ENCODE measurements around the gene PCDHB3. TPM values are rescaled to one million over a fixed set of nuclear protein-coding genes. Genes with fewer than 3 reads are reported as not detected.

Gene PCDHB3
- total and polyA plus RNA-seq, 2 donors (not counting 3 experiments of a cell fraction or from before 2014, with no cell fraction given) = 0.22 TPM; not detected in 1

DNA sequence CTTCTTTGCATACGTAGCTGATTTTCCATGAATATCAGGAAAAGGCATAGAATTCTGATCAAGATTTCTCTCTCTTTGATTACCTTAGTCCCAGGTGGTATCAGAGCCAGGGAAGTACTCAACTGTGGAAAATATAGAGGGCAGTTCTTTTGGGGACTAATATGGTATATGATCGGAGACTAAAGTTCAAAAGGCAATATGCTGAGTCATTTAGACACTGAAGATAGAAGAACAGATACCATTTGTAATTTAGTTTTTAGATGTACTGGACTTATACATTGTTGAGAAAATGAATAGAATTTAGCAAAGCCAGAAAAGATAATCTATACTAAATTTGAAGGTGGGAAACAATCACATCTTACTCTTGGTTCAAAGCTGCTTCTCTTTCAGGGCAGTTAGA lies 5.1 kb downstream of the PCDHB3 start:
- Histone ChIP-seq H3K9me1 (replicated peaks; ENCODE audit: control insufficient read depth, extremely low read depth, insufficient read depth, low read length) (no peaks in the 10 kb centered on the region), H3K4me2 (ENCODE audit: insufficient read depth, low read length) (no peak overlapping the region), H2AFZ (ENCODE audit: low read depth, low read length) (no peak overlapping the region), H3K27me3 (ENCODE audit: control insufficient read depth in 2 of 2, insufficient read depth in 2 of 2, low read length in 2 of 2) (no peaks in the 10 kb centered on the region), H4K20me1 (replicated peaks; ENCODE audit: control insufficient read depth, extremely low read depth, insufficient read depth, low read length) (no peaks in the 10 kb centered on the region), H3K79me2 (ENCODE audit: control insufficient read depth, insufficient read depth, low read length) (no peaks in the 10 kb centered on the region), H3K9me3 (replicated peaks; ENCODE audit: control insufficient read depth, insufficient read depth, low read length) (no peaks in the 10 kb centered on the region), H3K36me3 (ENCODE audit: control insufficient read depth in 2 of 2, extremely low read depth in 1 of 2, insufficient read depth in 2 of 2, low read length in 2 of 2) (no peaks in the 10 kb centered on the region), H3K9ac (replicated peaks; ENCODE audit: extremely low read depth, insufficient read depth, low read length) (no peak overlapping the region), H3K4me1 (ENCODE audit: control insufficient read depth, extremely low read depth, insufficient read depth, low read length) (no peaks in the 10 kb centered on the region), H3K4me3 (replicated peaks in 1 of 3; ENCODE audit: insufficient read depth in 1 of 3, low read depth in 1 of 3, low read length in 3 of 3) (no peak overlapping the region), H3K27ac (ENCODE audit: insufficient read depth, low read depth, low read length) (no peak overlapping the region)
- no peak for FAIRE-seq
- intact Hi-C loops (cut with micrococcal nuclease) = no loop called here
- no peak for TF ChIP-seq POLR2A (IDR thresholded peaks at IDR 0.05; ENCODE audit: low read depth, low read length)
- no peak for TF ChIP-seq FOS (IDR thresholded peaks at IDR 0.05; ENCODE audit: borderline replicate concordance, insufficient read depth, low read length)
- no peak for TF ChIP-seq EZH2 (IDR thresholded peaks at IDR 0.05; ENCODE audit: borderline replicate concordance, low read depth, low read length, severe bottlenecking)
- TF ChIP-seq GATA2 (IDR thresholded peaks at IDR 0.05; ENCODE audit: insufficient read depth, insufficient read length, low read depth, low read length) = no peak
- TF ChIP-seq, protein P1, sequence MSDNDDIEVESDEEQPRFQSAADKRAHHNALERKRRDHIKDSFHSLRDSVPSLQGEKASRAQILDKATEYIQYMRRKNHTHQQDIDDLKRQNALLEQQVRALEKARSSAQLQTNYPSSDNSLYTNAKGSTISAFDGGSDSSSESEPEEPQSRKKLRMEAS (IDR thresholded peaks at IDR 0.05; ENCODE audit: insufficient read depth, insufficient read length) = no peak
- TF ChIP-seq, protein P2, sequence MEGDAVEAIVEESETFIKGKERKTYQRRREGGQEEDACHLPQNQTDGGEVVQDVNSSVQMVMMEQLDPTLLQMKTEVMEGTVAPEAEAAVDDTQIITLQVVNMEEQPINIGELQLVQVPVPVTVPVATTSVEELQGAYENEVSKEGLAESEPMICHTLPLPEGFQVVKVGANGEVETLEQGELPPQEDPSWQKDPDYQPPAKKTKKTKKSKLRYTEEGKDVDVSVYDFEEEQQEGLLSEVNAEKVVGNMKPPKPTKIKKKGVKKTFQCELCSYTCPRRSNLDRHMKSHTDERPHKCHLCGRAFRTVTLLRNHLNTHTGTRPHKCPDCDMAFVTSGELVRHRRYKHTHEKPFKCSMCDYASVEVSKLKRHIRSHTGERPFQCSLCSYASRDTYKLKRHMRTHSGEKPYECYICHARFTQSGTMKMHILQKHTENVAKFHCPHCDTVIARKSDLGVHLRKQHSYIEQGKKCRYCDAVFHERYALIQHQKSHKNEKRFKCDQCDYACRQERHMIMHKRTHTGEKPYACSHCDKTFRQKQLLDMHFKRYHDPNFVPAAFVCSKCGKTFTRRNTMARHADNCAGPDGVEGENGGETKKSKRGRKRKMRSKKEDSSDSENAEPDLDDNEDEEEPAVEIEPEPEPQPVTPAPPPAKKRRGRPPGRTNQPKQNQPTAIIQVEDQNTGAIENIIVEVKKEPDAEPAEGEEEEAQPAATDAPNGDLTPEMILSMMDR (IDR thresholded peaks at IDR 0.05; ENCODE audit: extremely low read depth in 1 of 2, insufficient read depth in 1 of 2, low read depth in 1 of 2, low read length in 2 of 2) = no peak
- no peak for TF ChIP-seq MYC (IDR thresholded peaks at IDR 0.05; ENCODE audit: low read depth, low read length)
- TF ChIP-seq POLR2AphosphoS5 (IDR thresholded peaks at IDR 0.05; ENCODE audit: insufficient read depth, low read depth, low read length) = no peak
- TF ChIP-seq JUN (IDR thresholded peaks at IDR 0.05; ENCODE audit: borderline replicate concordance, insufficient read depth, insufficient read length, low read depth) = no peak
- no TSS peak for BruUV-seq (replicated peaks)
- CTCF ChIA-PET = no interaction called here
- POLR2A ChIA-PET = no interaction called here
- DNase-seq (ENCODE audit: low read depth, low spot score) = no peak
- dilution Hi-C loops (cut with MboI; ENCODE audit: extremely low pct_ligation_motif_present, low sequenced_read_pairs) = no loop called here

Data from endothelial cell of umbilical vein (primary cell).